GM21717 (cell line): ENCODE results near the gene NET1.
"Not testable (repeated sequence)": the region's sequence is repeated elsewhere in the genome, so short reads cannot be mapped to it uniquely, and the experiment has no call there.

Experiments
- ATAC-seq: cut with Tn5 transposase; IDR thresholded peaks from one replicate; pipeline ENCODE4 v1.9.1; 2021; ENCODE audit warnings: mild to moderate bottlenecking, moderate library complexity; ENCODE audit not compliant: unreplicated experiment

Gene NET1

GRCh38 chr10:5412277-5412941, at the start of gene NET1:
Gene NET1 (plus strand): TSS chr10:5412557. CDS start chr10:5412693, 136 bp downstream.
- peak; percentile 97 for ATAC-seq

GRCh38 chr10:5362873-5363272, 49.5 kb upstream of the NET1 start:
- ATAC-seq, result no peak

- ATAC-seq, result no peak
Measured at GRCh38 chr10:5364374-5364773, 48.0 kb upstream of the NET1 start.

GRCh38 chr10:5364890-5365338, 47.4 kb upstream of the NET1 start, which contains the start of gene UCN3:
Gene UCN3 (plus strand): TSS chr10:5364966. CDS start chr10:5373721, 8,755 bp downstream.
- ATAC-seq, result no peak

- ATAC-seq, result no peak
Measured at GRCh38 chr10:5365928-5366327, 46.4 kb upstream of the NET1 start.

- no peak for ATAC-seq
Measured at GRCh38 chr10:5369362-5370158, 42.8 kb upstream of the NET1 start.

GRCh38 chr10:5370493-5371352, 41.6 kb upstream of the NET1 start:
- no peak for ATAC-seq

- no peak for ATAC-seq
Measured at GRCh38 chr10:5373307-5373706, 39.0 kb upstream of the NET1 start.

- no peak for ATAC-seq
Measured at GRCh38 chr10:5373891-5374611, 38.3 kb upstream of the NET1 start.

GRCh38 chr10:5376450-5376849, 35.9 kb upstream of the NET1 start:
- ATAC-seq, result no peak

GRCh38 chr10:5379202-5379601, 33.2 kb upstream of the NET1 start:
- ATAC-seq, result not testable (repeated sequence)

- ATAC-seq, result not testable (repeated sequence)
Measured at GRCh38 chr10:5380395-5380794, 32.0 kb upstream of the NET1 start.

GRCh38 chr10:5381187-5381586, 31.2 kb upstream of the NET1 start:
- no peak for ATAC-seq

GRCh38 chr10:5385224-5385623, 27.1 kb upstream of the NET1 start:
- ATAC-seq, result no peak

- no peak for ATAC-seq
Measured at GRCh38 chr10:5387169-5387568, 25.2 kb upstream of the NET1 start.

GRCh38 chr10:5390607-5391205, 21.7 kb upstream of the NET1 start:
- no peak for ATAC-seq

- no peak for ATAC-seq
Measured at GRCh38 chr10:5391790-5392189, 20.6 kb upstream of the NET1 start.

GRCh38 chr10:5393529-5393928, 18.8 kb upstream of the NET1 start:
- no peak for ATAC-seq

GRCh38 chr10:5395168-5395567, 17.2 kb upstream of the NET1 start:
- ATAC-seq, result no peak
